GM21737 (cell line): ENCODE data around the gene CMBL.
A peak's percentile ranks its signal among the peaks of the same experiment; 100 is the strongest.
"Not testable (repeated sequence)": the region's sequence is repeated elsewhere in the genome, so short reads cannot be mapped to it uniquely, and the experiment has no call there.

Experiments used
- ATAC-seq: cut with Tn5 transposase; IDR thresholded peaks from one replicate; pipeline ENCODE4 v1.9.1; 2021; ENCODE audit warnings: mild to moderate bottlenecking, moderate library complexity; ENCODE audit not compliant: unreplicated experiment

CMBL gene

DNA sequence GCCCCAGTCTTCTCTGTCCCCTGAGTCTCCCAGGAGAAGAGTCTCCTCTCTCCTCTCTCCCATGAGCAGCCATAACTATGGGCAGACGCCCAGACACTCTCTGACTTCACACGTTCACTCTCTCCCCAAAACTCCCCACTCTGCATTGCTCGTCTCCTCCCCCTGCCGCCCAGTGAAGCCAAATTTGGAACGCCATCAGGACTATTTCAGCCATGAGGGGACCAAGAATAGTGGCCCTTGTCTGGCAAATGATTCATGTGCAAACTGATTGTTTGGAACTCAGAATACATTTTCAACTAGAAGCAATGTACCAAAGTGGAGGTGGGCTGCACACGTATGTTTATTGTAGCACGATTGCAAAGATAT is 20.9 kb downstream of the CMBL start:
- no peak for ATAC-seq

DNA sequence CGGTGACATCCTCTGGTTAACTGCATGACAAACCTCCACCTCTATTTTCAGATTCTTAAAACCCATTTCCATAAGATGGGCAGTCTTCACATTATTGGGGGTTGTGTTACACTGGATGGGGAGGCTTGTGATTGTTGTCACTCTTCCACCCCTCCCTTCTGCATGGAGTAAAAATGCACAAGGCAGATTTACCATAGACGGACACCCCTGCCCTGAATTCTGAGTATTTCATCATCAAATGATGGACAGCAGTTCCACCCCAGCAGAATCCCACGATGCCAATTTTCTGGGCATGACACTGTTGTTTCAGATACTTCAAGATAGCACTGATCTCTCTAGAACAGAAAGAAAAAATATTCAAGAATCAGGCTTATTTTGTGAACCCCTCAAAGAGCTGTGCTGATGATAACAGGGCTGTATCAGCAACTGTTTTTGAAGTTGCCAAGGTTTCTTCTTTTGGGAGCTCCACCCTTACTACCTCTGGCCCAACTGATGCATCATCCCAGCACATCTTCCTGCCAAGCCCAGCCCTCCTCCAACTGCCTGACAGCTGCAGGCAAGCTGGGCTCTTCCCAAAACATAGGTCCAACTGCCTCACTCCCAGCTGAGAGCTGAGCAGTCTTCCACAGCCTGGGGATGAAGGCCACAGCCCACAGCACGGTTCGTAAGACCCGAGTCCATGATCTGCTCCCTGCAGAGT is 21.4 kb downstream of the CMBL start:
- no peak for ATAC-seq

GRCh38 chr5:10285362-10285761 is 22.3 kb downstream of the CMBL start:
- not testable (repeated sequence) for ATAC-seq

DNA sequence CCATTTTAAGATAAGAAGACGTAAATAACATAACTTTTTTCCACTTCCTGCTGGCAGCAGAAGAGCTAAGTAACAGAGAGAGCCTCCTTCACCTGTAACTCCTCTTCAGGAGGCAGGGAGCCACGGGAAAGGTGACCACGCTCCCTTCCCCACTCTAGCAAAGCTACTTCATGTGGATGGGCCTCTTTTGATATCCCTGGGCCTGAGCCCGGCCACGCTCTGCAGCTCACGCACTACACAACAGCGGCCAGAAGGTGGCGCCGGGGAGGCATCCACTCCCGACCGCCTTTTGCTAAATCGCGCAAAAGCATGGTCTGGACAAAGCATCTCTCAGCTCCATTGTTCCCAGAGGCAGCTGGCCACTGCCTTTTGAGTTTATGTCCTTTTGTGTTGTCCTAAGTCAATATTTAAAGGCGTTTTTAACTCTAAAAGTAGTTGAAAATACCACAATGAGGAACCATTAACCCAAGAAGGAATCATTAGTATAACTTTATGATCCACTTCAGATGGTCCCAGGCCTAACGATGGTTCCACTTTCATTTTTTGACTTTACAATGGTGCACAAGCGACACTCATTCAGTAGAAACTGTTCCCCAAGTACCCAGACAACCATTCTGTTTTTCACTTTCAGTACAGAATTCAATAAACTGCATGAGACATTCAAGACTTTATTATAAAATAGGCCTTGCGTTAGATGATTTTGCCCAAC is 23.6 kb downstream of the CMBL start:
- peak; percentile 90 for ATAC-seq

GRCh38 chr5:10279925-10280720 is 27.6 kb downstream of the CMBL start:
- no peak for ATAC-seq

- no peak for ATAC-seq
Measured at GRCh38 chr5:10279328-10279727, 28.4 kb downstream of the CMBL start.

- ATAC-seq = no peak
Measured at GRCh38 chr5:10278658-10279279, 28.9 kb downstream of the CMBL start.

DNA sequence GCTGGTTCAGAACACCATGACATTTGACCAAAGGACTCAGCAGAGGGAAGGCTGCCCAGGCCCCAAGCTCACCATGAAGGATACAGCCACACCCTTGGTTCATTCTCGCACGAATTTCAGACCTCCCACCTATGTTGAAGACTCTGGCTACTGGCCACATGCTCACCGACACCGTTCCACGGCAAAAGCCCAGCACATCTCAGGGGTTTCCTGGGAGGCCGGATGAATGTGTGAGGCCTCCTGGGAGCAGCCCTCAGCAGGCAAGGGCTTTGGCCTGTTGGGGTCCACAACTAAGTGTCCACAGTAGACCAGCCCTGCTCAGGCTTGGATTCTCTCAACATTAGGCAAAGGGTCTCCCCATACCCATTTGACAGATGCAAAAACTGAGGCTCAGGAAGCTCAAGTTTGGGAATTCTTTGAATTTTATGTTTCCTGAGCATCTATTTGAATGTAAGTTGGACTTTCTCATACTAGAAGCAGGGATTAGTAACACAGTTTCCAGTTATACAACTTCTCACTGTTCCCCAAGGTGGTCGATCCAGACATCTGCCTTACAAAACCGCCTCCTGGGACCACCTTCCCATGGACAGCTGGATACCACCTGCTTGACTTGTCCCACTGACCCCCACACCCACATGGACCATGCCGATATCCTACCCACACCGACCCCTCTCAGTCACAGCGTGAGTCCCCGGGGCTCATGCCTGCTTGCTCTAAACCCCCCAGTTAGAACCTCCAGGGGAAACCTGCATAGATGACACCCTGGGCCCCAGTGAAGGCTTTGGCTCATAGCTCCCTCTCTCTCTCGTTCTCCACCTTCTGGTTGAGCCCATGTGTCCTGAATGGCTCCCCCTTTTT is 29.7 kb downstream of the CMBL start:
- no peak for ATAC-seq

DNA sequence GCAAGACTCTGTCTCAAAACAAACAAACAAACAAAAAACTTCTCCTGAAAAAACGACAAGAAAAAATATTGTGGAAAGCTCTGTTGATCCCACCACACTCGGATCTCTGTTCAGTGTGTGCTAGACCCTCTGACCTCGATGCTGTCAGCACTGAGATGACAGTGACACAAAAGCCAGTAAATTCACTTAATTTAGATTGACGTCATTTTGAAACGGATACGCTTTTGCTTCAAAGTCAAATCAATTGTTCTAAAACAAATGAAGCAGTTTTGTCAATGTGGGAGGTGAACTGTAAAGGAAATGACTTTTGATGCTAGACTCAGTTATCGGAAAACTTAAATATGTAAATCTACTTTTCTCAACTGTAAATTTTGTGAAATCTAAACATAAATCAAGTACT is 31.0 kb downstream of the CMBL start:
- ATAC-seq = no peak

DNA sequence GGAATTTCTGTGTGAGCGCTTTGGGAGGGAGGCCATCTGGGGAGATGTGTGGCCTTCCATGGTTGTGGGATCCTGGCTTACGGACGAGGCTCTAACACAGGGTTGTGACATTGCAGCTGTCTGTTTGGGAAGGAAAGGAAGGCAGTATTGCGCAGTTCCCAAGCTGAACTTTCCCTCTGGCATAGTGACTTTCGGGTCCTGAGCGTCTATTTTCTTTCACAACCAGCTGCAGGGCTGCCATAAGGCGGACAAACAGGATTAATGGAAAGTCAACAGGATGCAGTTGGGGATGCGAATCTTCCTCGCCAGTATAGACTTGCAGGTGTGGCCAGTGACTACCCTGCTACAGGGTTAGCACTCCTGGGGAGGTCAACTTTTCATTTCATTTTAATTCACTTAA is 31.7 kb downstream of the CMBL start:
- ATAC-seq = no peak

DNA sequence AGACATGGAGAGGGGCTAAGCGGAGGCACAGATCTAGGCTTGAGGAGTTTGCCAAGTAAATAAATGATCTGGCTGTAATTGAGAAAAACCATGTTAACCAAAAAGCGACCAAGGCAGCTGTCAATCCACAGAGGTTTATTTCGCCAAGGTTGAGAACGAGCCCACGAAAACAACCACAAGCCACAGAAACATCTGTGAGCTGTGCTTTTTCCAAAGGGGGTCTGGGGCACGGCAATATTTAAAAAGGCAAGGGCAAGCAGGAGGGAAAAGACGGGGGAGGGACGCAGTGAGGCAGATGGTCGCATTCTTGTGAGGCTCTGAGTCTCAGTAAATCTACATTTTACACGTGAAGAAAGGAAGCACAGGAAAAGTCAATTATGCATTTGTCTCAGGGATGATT is 32.2 kb downstream of the CMBL start:
- ATAC-seq = no peak

DNA sequence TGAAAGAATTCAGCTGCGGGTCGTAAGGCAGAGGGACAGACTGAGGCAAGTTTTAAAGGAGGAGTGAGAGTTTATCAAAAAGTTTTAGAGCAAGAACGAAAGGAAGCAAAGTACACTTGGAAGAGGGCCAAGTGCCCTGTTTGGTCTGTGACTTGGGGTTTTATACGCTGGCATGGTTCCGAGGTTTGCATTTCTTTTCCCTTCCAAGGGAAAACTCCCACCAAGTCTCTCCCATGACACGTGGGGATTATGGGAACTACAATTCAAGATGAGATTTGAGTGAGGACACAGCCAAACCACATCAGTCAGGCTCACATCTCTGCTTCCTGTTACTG is 34.9 kb downstream of the CMBL start:
- not testable (repeated sequence) for ATAC-seq

GRCh38 chr5:10272053-10272874 is 35.4 kb downstream of the CMBL start:
- no peak for ATAC-seq

- ATAC-seq = no peak
Measured at GRCh38 chr5:10268100-10268499, 39.6 kb downstream of the CMBL start.

DNA sequence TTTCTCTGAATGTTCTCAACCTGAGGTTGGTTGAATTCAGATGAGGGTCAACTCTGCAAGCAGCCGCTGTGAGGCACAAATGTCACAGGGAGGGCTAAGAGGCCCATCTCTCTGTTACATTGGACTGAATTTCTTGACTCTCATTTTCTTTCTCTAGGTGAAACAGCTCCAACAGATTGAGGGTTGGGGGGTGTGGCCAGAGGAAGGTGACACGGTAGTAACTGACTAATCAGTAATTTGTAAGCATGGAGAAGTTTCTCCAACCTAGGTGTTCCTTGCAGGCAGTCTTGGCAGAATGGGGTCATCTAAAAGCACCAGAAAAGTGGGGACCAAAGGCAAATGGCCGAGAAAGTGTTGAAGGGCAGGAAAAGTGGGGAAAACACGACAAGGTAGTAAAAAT is 40.9 kb downstream of the CMBL start:
- ATAC-seq = no peak

GRCh38 chr5:10266137-10266536 is 41.6 kb downstream of the CMBL start:
- ATAC-seq = no peak

- ATAC-seq = no peak
Measured at GRCh38 chr5:10265245-10266109, 42.2 kb downstream of the CMBL start.

DNA sequence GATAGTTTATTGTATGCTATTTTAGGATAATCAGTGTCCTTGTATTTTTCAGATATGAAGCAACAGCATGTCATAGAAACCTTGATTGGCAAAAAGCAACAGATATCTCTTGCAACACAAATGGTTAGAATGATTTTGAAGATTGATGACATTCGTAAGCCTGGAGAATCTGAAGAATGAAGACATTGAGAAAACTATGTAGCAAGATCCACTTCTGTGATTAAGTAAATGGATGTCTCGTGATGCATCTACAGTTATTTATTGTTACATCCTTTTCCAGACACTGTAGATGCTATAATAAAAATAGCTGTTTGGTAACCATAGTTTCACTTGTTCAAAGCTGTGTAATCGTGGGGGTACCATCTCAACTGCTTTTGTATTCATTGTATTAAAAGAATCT is 43.1 kb downstream of the CMBL start:
- no peak for ATAC-seq

- ATAC-seq = no peak
Measured at GRCh38 chr5:10262995-10263394, 44.7 kb downstream of the CMBL start.
